Panc1 (cell line): ENCODE measurements around the gene PLCD3. TPM values are rescaled to one million over a fixed set of nuclear protein-coding genes. Genes with fewer than 3 reads are reported as not detected.

Experiments used
- ATAC-seq: fragments of 200-7000 bp; cut with Tn5 transposase; 2 replicates; pipeline ENCODE4 v1.9.1; 2020; ENCODE audit warnings: mild to moderate bottlenecking, moderate library complexity
- BruUV-seq: library from RNA; stranded (reverse); fragments of 400-500 nt; replicated peaks from 2 replicates; lab custom pipeline; 2021; lab: Mats Ljungman, UMichigan
- CTCF ChIA-PET: fragments of 300-600 bp; sonication (Branson Sonifier 250); formaldehyde crosslinking; loops from one replicate; lab custom pipeline; 2022; ENCODE audit warnings: antibody characterized with exemption; lab: Charles Lee
- POLR2A ChIA-PET: fragments of 300-600 bp; sonication (Branson Sonifier 250); formaldehyde crosslinking; loops from one replicate; lab custom pipeline; 2022; ENCODE audit warnings: antibody characterized with exemption; lab: Charles Lee
- DNase-seq: peaks from one replicate; pipeline ENCODE4 v3.0.0-alpha.2; 2010; ENCODE audit warnings: low read depth, low spot score
- H3K27ac ChIP-seq: 2 replicates; pipeline ENCODE4 v1.5.1; 2011; ENCODE audit warnings: mild to moderate bottlenecking, low read length, inconsistent platforms
- H3K27me3 ChIP-seq: fragments of 200-500 bp; sonication (Bioruptor generic); 2 replicates; pipeline ENCODE4 v1.6.0; 2014; ENCODE audit warnings: low read length, inconsistent platforms; ENCODE audit not compliant: control insufficient read depth, insufficient read depth
- H3K36me3 ChIP-seq: fragments of 200-500 bp; sonication (Bioruptor generic); 2 replicates; pipeline ENCODE4 v1.5.1; 2014; ENCODE audit warnings: inconsistent platforms, mild to moderate bottlenecking, low read length, moderate library complexity; ENCODE audit not compliant: control insufficient read depth, insufficient read depth
- H3K4me1 ChIP-seq: 2 replicates; pipeline ENCODE4 v1.5.1; 2011; ENCODE audit warnings: inconsistent platforms, mild to moderate bottlenecking, low read length, moderate library complexity; ENCODE audit not compliant: control insufficient read depth, insufficient read depth
- H3K4me3 ChIP-seq, 2 experiments: 2 replicates each; pipeline ENCODE4 v1.5.1; 2011 to 2012; ENCODE audit warnings: low read depth in 2 of 2, low read length in 2 of 2, mild to moderate bottlenecking in 2 of 2, inconsistent platforms in 1 of 2, moderate library complexity in 1 of 2
- H3K9me3 ChIP-seq: fragments of 200-500 bp; sonication (Bioruptor generic); 2 replicates; pipeline ENCODE4 v1.5.1; 2014; ENCODE audit warnings: low read depth, mild to moderate bottlenecking, inconsistent platforms, low read length, moderate library complexity; ENCODE audit not compliant: control insufficient read depth, insufficient read depth
- CTCF ChIP-seq: fragments of 450-650 bp; IDR thresholded peaks from 2 replicates; pipeline ENCODE4 v1.5.1; 2017; ENCODE audit warnings: mild to moderate bottlenecking
- POLR2AphosphoS5 ChIP-seq: IDR thresholded peaks from 2 replicates; pipeline ENCODE4 v1.6.1; 2012; ENCODE audit warnings: mild to moderate bottlenecking, low read depth, low read length, moderate library complexity
- REST ChIP-seq, 2 experiments: IDR thresholded peaks; 2 replicates each; pipeline ENCODE4 v1.6.1; 2011 to 2012; ENCODE audit warnings: low read depth in 2 of 2, control low read depth in 1 of 2, low read length in 1 of 2, mild to moderate bottlenecking in 1 of 2, moderate library complexity in 1 of 2; ENCODE audit not compliant: insufficient read depth in 1 of 2
- SIN3A ChIP-seq: IDR thresholded peaks from 2 replicates; pipeline ENCODE4 v1.6.1; 2012; ENCODE audit warnings: low read depth, mild to moderate bottlenecking, low read length, moderate library complexity, borderline replicate concordance; ENCODE audit not compliant: insufficient read depth
- TCF7L2 ChIP-seq: IDR thresholded peaks from 2 replicates; pipeline ENCODE4 v1.6.1; 2011; ENCODE audit warnings: mild to moderate bottlenecking, low read depth, low read length, inconsistent platforms
- in situ Hi-C: cut with HindIII; loops from 2 replicates; pipeline ENCODE4 v1.10.0; 2016; ENCODE audit warnings: low sequenced_read_pairs, low pct_unique_long_range_greater_than_20kb
- intact Hi-C: fragments of 100-400 bp; cut with micrococcal nuclease; formaldehyde crosslinking; loops from one replicate; pipeline ENCODE4 v1.10.0; 2022; ENCODE audit not compliant: unreplicated experiment
- total RNA-seq: library from RNA; stranded (reverse); gene quantifications from one replicate; pipeline ENCODE4 v1.2.1, GENCODE V29; 2021; ENCODE audit not compliant: unreplicated experiment

PLCD3 gene
- total RNA-seq, 1 experiment from 2014 or later, result 125 TPM

GRCh38 chr17:45060797-45061605 is 71.3 kb downstream of the PLCD3 start, which contains the start of gene NMT1:
Gene NMT1, plus strand, starts transcription at chr17:45061317. Its CDS starts 13 bp downstream, at chr17:45061330.
- ATAC-seq, result peak; percentile 97
- TF ChIP-seq CTCF (no peak), SIN3A (0 out of 2 replicates have a peak, but pooled peaks have one; percentile 38), POLR2AphosphoS5 (peak; percentile 70; the same call in 1 of the 2 replicates), TCF7L2 (peak; percentile 84), REST (IDR thresholded peaks at IDR 0.05; ENCODE audit: insufficient read depth in 1 of 2, low read depth in 2 of 2, low read length in 1 of 2) (no peak)
- no peaks in the 10 kb centered on the region for H3K27me3 ChIP-seq
- H3K27ac ChIP-seq, result peak within 1 kb of the TSS; percentile 97
- BruUV-seq, result no TSS peak
- peak within 1 kb of the TSS; percentile 90 to 99 for H3K4me3 ChIP-seq
- no peaks in the 10 kb centered on the region for H3K9me3 ChIP-seq
- intact Hi-C loops, result no loop called here
- ChIA-PET CTCF (interaction anchor here (0.6 kb wide), 1 partner anchor 12 kb away, joined by 4 read pairs; no protein-coding TSS in a partner anchor), POLR2A (interaction anchor here (0.6 to 0.7 kb wide), 2 partner anchors 16 to 89 kb away, joined by 3 to 5 read pairs; no protein-coding TSS in a partner anchor)
- H3K36me3 ChIP-seq, result peaks cover 8% of the 10 kb centered on the region; the same call in 1 of the 2 replicates
- peak; percentile 95 for DNase-seq
- in situ Hi-C loops, result no loop called here
- H3K4me1 ChIP-seq, result peaks cover 18% of the 10 kb centered on the region

GRCh38 chr17:45060382-45060796 is 71.9 kb downstream of the PLCD3 start:
- BruUV-seq, result TSS peak; percentile 97
- in situ Hi-C loops (no loop called here), intact Hi-C loops (no loop called here)
- H3K9me3 ChIP-seq, result no peaks in the 10 kb centered on the region
- peak; percentile 10; the same call in 1 of the 2 replicates for ATAC-seq
- peak overlapping the region; percentile 97 for H3K27ac ChIP-seq
- DNase-seq, result no peak
- no peaks in the 10 kb centered on the region for H3K27me3 ChIP-seq
- CTCF ChIA-PET, result no interaction called here
- peak overlapping the region; percentile 90 to 99 for H3K4me3 ChIP-seq
- peaks cover 8% of the 10 kb centered on the region; the same call in 1 of the 2 replicates for H3K36me3 ChIP-seq
- POLR2A ChIA-PET, result no interaction called here
- no peak for TF ChIP-seq CTCF
- no peak for TF ChIP-seq TCF7L2
- TF ChIP-seq POLR2AphosphoS5, result no peak
- TF ChIP-seq SIN3A, result no peak
- no peak for TF ChIP-seq REST (IDR thresholded peaks at IDR 0.05; ENCODE audit: insufficient read depth in 1 of 2, low read depth in 2 of 2, low read length in 1 of 2)
- H3K4me1 ChIP-seq, result peaks cover 18% of the 10 kb centered on the region
